GM21367 (cell line): ENCODE data around the gene GPSM1.

Experiments used
- ATAC-seq: cut with Tn5 transposase; IDR thresholded peaks from one replicate; pipeline ENCODE4 v1.9.1; 2021; ENCODE audit not compliant: unreplicated experiment

Gene GPSM1

GRCh38 chr9:136291306-136292025 lies 35.9 kb upstream of the GPSM1 start:
- no peak for ATAC-seq

GRCh38 chr9:136292026-136292538 lies 35.3 kb upstream of the GPSM1 start:
- ATAC-seq, result no peak

GRCh38 chr9:136292591-136293448 lies 34.5 kb upstream of the GPSM1 start:
- no peak for ATAC-seq

GRCh38 chr9:136293476-136294077 lies 33.8 kb upstream of the GPSM1 start:
- ATAC-seq, result no peak

- ATAC-seq, result no peak
These were observed 32.9 kb upstream of the GPSM1 start for GRCh38 chr9:136294437-136294836.

GRCh38 chr9:136295055-136295454 lies 32.3 kb upstream of the GPSM1 start:
- ATAC-seq, result no peak

GRCh38 chr9:136295542-136296433 lies 31.6 kb upstream of the GPSM1 start:
- ATAC-seq, result no peak

GRCh38 chr9:136296434-136297015 lies 30.8 kb upstream of the GPSM1 start:
- no peak for ATAC-seq

GRCh38 chr9:136297016-136297691 lies 30.2 kb upstream of the GPSM1 start:
- no peak for ATAC-seq

- ATAC-seq, result no peak
These were observed 29.3 kb upstream of the GPSM1 start for GRCh38 chr9:136297766-136298735.

GRCh38 chr9:136299116-136299515 lies 28.2 kb upstream of the GPSM1 start:
- no peak for ATAC-seq

- no peak for ATAC-seq
These were observed 27.8 kb upstream of the GPSM1 start for GRCh38 chr9:136299541-136299940.

- no peak for ATAC-seq
These were observed 27.3 kb upstream of the GPSM1 start for GRCh38 chr9:136300016-136300545.

- ATAC-seq, result no peak
These were observed 26.5 kb upstream of the GPSM1 start for GRCh38 chr9:136300866-136301265.

- no peak for ATAC-seq
These were observed 24.8 kb upstream of the GPSM1 start for GRCh38 chr9:136302527-136302926.

- no peak for ATAC-seq
These were observed 24.1 kb upstream of the GPSM1 start for GRCh38 chr9:136303066-136303824.

- ATAC-seq, result no peak
These were observed 23.4 kb upstream of the GPSM1 start, which contains the start of gene CCDC187 for GRCh38 chr9:136303825-136304416. TSS of gene CCDC187 (minus strand) at chr9:136304094. CDS start at chr9:136303830, 264 bp downstream.
